ENCODE measurements around the gene TMEM14A.

GRCh38 chr6:52662031-52662430 lies 8.9 kb upstream of the TMEM14A start:
- no peak for TF ChIP-seq EZH2 (IDR thresholded peaks at IDR 0.05; ENCODE audit: low read length)
- no peak for TF ChIP-seq CTCF (optimal IDR thresholded peaks at IDR 0.05 in 1 of 3, IDR thresholded peaks at IDR 0.05 in 1 of 3, conservative IDR thresholded peaks at IDR 0.05 in 1 of 3; ENCODE audit: extremely low read depth in 1 of 3, insufficient read depth in 2 of 3, low read length in 3 of 3)

Data from keratinocyte (primary cell).